HuH-7.5 (cell line): ENCODE results near the gene ZFP36.

Experiments used
- DNase-seq: peaks from one replicate; pipeline ENCODE4 v3.0.0; 2011; ENCODE audit warnings: low spot score

ZFP36 gene

GRCh38 chr19:39405958-39406655 is 540 bp upstream of the ZFP36 start:
- DNase-seq, result peak; percentile 61

GRCh38 chr19:39407410-39407659 is 688 bp downstream of the ZFP36 start:
- no peak for DNase-seq

- DNase-seq, result no peak
Observed at GRCh38 chr19:39407660-39408391, 1.2 kb downstream of the ZFP36 start.

- DNase-seq, result no peak
Observed at GRCh38 chr19:39408392-39409207, 2.0 kb downstream of the ZFP36 start.

GRCh38 chr19:39409208-39410016 is 2.8 kb downstream of the ZFP36 start:
- peak; percentile 92 for DNase-seq

GRCh38 chr19:39410017-39410830 is 3.6 kb downstream of the ZFP36 start:
- DNase-seq, result peak; percentile 64

- DNase-seq, result no peak
Observed at GRCh38 chr19:39410831-39411080, 4.1 kb downstream of the ZFP36 start.

GRCh38 chr19:39411081-39411831 is 4.6 kb downstream of the ZFP36 start:
- peak; percentile 72 for DNase-seq

GRCh38 chr19:39411832-39412099 is 5.1 kb downstream of the ZFP36 start:
- DNase-seq, result peak; percentile 91

- DNase-seq, result peak; percentile 97
Observed at GRCh38 chr19:39412100-39412866, 5.6 kb downstream of the ZFP36 start, which contains the start of gene PLEKHG2. Gene PLEKHG2 (plus strand): TSS chr19:39412669. CDS start chr19:39414087, 1,418 bp downstream.

GRCh38 chr19:39412867-39413271 is 6.2 kb downstream of the ZFP36 start:
- DNase-seq, result no peak

- DNase-seq, result peak; percentile 69
Observed at GRCh38 chr19:39413272-39413910, 6.7 kb downstream of the ZFP36 start.

GRCh38 chr19:39413911-39414608 is 7.4 kb downstream of the ZFP36 start:
- peak; percentile 89 for DNase-seq

- no peak for DNase-seq
Observed at GRCh38 chr19:39415111-39416046, 8.7 kb downstream of the ZFP36 start.

- no peak for DNase-seq
Observed at GRCh38 chr19:39416152-39417120, 9.8 kb downstream of the ZFP36 start.

GRCh38 chr19:39417463-39418181 is 11.0 kb downstream of the ZFP36 start:
- no peak for DNase-seq
